HG03159 (cell line): ENCODE data around the gene BABAM1.

Experiments used
- ATAC-seq: cut with Tn5 transposase; IDR thresholded peaks from one replicate; pipeline ENCODE4 v1.9.1; 2021; ENCODE audit warnings: mild to moderate bottlenecking, moderate library complexity; ENCODE audit not compliant: unreplicated experiment

BABAM1 gene

GRCh38 chr19:17302391-17303166, 35.3 kb downstream of the BABAM1 start:
- no peak for ATAC-seq

GRCh38 chr19:17303167-17303939, 36.1 kb downstream of the BABAM1 start, which contains the start of gene ABHD8:
Gene ABHD8 (minus strand): TSS chr19:17303425. CDS start chr19:17301616, 1,809 bp downstream.
- peak; percentile 53 for ATAC-seq

DNA sequence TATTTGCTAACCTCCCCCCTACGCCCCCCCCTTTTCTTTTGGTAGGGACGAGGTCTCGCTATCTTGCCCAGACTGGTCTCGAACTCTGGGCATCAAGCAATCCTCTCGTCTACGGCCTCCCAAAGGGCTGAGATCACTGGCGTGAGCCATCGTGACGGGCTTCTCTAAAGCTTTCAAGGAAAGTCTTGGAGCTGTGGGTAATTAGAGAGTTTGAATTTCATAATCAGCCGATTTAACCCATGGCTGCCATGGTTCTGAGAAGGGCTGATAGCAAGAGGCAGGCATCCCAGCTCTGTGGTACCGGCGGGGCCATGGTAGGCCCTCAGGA, 36.7 kb downstream of the BABAM1 start:
- no peak for ATAC-seq

DNA sequence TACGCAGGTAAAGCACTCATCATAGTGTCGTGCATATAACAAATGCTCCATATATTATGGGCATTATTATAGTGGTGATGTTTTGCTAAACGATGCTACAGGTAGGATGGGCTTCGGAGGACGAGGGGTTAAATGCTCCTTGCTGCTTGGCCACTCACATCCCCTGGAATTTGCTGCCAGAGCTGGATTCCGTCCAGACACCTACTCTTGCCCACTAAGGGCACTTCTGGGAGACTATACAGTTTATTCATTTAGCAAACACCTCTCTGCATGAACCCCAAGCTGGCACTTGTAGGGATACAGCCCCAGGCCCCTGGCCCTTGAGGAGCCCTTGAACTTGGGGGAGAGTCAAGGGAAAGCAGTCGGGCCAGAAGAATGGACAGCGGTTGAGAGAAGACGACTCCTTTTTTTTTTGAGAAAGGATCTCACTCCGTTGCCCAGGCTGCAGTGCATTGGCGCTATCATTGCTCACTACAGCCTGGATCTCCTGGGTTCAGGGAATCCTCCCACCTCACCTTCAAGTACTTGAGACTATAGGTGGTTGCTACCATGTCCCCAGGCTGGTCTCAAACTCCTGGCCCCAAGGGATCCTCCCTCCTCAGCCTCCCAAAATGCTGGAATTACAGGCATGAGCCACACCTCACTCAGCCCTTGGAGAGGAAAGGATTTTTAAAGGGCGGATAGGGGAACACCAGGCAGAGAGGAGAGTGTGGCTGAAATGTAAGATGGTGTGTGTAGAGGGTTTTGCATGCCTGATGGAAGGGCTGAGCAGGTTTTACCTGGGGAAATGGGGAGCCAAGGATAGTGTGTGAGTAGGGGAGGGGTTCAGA, 37.4 kb downstream of the BABAM1 start:
- no peak for ATAC-seq

GRCh38 chr19:17305216-17305516, 37.9 kb downstream of the BABAM1 start:
- ATAC-seq = no peak

DNA sequence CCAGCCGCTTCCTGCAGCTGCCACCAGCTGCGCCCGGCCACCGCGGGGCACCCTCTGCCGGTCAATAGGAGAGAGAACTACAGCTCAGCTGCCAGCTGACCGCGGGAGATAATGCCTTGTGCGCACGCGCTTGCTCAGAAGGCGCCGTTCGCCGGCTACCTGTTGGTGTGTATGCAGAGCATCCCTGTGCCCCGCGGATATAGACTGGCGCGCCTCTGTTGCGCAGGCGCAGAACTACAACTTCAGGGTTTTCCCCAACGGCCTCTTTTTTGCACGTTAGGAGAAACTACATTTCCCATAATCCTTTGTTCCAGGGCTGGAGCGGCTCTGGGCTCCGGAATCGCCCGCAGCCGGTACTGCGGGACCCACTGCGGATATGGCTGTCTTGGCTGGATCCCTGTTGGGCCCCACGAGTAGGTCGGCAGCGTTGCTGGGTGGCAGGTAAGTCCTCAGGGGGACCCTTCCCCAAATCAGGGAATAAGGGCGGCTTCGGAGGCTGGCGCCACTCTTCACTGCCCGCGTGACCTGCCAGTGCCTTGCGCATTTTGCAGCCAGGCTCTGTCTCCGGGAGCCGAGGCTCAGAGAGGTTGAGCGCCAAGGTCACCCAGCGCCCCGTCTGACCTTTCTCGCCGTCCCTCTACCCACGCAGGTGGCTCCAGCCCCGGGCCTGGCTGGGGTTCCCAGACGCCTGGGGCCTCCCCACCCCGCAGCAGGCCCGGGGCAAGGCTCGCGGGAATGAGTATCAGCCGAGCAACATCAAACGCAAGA, 38.5 kb downstream of the BABAM1 start, which contains the start of gene MRPL34:
MRPL34 (plus strand) TSS at position 356 of the 768 bp plus-strand sequence; CDS start at position 377, 21 bp downstream.
- ATAC-seq = peak; percentile 43

GRCh38 chr19:17306285-17306714, 39.1 kb downstream of the BABAM1 start:
- ATAC-seq = no peak

- ATAC-seq = no peak
Measured at GRCh38 chr19:17307876-17308377, 40.7 kb downstream of the BABAM1 start.

DNA sequence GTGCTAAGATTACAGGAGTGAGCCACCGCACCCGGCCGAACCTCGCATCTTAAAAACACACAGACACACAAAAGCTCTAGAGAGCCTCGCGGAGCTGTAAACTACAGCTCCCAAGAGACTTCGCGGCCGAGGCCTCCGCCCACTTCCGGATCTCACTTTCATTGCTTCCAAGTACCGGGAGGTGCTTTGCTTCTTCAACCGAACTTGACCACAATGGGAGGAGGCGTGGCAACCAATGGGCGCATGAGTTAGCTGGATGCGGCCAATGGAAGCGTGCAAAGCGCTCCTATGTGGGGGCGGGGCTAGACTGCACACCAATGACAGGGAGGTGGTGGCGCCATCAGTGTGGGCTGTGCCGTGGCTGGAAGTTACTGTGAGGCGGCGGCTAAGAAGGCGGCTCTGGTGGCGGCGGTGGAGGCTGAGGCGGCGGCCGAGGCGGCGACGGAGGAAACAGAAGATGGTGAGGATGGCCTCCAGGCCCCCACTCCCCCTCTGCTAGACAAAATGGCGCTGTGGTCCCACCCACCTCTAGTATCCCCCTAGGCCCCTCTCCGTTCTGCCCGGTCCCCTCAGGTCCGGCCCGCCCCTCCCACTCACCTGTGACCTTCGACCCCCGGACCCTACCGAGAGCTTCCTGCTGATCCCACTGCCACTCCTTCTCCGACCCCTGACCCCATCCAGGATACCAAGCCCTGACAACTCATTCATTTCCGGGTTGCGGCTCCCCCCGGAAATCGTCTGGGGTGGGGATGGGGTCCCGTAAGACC, 42.1 kb downstream of the BABAM1 start, which contains the start of gene DDA1:
DDA1 (plus strand) TSS at position 366 of the 767 bp plus-strand sequence; CDS start at position 458, 92 bp downstream.
- peak; percentile 67 for ATAC-seq

- ATAC-seq = no peak
Measured at GRCh38 chr19:17309965-17310461, 42.8 kb downstream of the BABAM1 start.

DNA sequence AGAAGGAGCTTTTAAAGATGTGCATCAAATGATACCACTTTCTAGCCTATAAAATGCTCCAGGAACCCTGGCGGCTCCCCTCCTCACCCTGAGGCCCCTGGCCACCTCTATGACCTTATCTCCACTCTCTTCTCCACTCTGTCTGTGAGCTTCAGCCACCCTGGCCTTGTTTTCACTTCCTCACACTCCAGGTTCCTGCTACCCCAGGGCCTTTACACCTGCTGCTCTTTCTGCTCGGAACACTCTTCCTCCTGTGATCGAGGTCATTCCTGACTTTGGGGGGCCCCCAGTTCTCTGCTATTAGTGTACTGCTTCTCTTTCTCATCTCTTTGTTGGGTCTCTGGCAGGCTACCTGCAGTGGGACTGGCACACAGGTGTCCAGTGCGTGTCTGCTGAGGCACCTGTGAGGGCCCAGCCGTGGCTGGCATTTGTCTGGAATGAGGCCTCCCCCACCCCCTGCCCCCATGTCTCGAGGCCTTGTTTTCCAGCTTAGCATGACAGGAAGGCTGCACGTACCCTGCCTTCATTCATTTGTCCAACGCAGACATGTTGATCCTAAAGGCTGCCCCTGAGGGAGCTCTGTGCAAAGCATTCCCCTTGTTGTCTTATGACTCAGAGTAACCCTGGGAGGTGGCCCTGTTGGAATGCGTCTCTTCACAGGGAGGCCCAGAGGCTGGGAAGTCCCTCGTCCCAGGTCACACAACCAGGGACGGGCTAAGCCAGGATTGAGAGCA, 44.4 kb downstream of the BABAM1 start:
- no peak for ATAC-seq

DNA sequence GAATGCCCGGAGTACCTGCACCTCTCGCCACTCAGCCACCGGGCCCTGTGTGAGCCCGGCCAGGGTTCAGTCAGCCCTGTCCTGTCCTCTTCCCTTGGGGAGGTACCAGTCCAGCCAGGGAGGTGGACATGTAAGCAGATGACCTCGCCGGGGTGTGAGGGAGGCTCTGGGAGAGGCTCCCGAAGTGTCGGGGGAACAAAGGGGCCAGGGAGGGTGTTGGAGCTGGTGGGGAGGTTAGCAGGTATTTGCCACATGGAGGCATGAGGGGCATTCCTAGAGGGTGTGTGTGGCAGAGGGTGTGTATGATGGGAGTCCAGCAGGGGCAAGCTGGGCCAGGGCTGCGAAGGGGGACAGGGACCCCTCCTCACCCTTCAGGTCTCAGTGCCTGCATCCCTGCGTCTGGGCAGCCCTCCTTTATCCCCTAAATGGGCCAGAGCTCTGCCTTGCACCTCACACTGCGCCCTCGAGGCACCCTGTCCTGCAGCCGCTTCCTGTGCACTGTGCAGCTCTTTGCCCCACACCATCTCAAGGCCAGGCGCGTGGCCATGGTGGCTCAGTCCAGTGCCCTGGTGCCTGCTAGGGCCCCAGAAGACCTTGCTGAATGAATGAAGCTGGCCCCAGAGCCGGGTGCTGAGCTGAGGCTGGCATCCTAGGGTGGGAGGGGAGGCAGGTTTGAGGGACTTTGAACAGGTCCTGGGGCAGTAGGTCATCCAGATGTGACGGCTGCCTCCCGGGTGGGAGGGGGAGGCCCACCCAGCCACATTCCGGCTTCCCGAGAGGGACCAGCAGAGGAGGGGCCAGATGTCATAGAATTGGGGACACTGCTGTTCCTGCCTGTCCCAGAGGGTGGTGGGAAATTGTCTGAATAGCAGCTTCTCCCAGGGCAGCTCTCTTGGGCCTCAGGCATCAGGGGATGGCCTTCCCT, 45.2 kb downstream of the BABAM1 start:
- no peak for ATAC-seq

DNA sequence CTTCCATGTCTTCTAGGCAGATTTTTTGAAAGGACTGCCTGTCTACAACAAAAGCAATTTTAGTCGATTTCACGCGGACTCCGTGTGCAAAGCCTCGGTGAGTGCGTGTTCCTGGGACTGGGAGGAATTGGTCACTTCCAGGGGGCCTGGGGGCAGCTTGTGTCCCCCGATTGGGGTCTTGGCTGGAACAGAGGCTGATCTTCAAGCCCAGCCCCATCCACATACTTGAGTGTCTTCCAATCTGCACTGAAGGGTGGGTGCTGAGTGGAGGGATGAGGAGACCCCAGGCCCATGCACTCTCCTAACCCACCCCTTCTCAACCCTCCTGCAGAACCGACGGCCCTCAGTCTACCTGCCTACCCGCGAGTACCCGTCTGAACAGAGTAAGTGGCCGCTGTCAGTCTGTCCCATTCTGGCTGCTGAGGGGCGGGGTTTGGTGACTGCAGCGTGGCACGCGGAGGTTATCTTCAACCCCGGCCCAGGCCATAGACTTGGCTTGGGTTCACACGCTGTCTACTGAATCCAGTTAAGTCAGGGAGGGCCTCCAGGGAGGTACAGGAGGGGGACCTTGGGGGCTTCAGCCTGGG, 46.9 kb downstream of the BABAM1 start:
- ATAC-seq = no peak

GRCh38 chr19:17318966-17319365, 51.7 kb downstream of the BABAM1 start:
- no peak for ATAC-seq

- ATAC-seq = no peak
Measured at GRCh38 chr19:17319473-17320238, 52.4 kb downstream of the BABAM1 start.

DNA sequence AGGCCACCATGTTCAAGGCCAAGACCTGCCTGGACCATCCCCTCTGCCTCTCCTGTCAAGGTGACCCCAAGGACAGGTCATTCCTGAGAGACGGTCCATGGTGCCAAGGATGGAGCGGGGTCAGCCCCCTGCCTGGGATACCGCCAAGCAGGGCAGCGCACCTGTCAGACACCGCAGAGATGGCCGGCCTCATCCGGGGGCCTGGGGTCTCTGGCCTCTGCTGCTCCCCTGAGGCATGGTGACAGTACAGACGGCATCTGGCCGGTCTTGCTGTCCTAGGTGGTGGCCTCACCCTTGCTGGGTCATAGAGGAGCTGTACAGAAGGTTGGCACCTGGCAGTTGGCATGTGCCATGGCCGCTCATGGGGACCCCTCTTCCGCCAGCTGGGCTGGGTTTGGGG, 53.2 kb downstream of the BABAM1 start:
- ATAC-seq = no peak
